Stomach (tissue), 19 donors: ENCODE measurements around the gene ZNF507. TPM values are rescaled to one million over a fixed set of nuclear protein-coding genes. Genes with fewer than 3 reads are reported as not detected.

Experiments used
- DNase-seq, 2 donors: peaks; one replicate each; pipeline versions ENCODE4 v3.0.0 to v3.0.0-alpha.2; 2013 to 2019
- H3K27ac ChIP-seq, 5 donors: fragments of 200-600 bp in 4 of 5; sonication (generic) in 4 of 5; one replicate each; pipeline ENCODE4 v1.5.1; 2013 to 2019; ENCODE audit warnings: mild to moderate bottlenecking in 1 of 5, moderate library complexity in 1 of 5
- H3K27me3 ChIP-seq, 3 donors: fragments of 200-600 bp; sonication (generic); one replicate each; pipeline ENCODE4 v1.5.1; 2017 to 2019; ENCODE audit warnings: mixed run types in 1 of 3
- H3K36me3 ChIP-seq, 4 donors: fragments of 200-600 bp; sonication (generic); 1 replicate in 3 of 4; 2 replicates in 1 of 4; pipeline ENCODE4 v1.5.1; 2016 to 2019
- H3K4me1 ChIP-seq, 4 donors: fragments of 200-600 bp; sonication (generic); one replicate each; pipeline ENCODE4 v1.5.1; 2016 to 2019
- H3K4me3 ChIP-seq, 4 donors: fragments of 200-600 bp; sonication (generic) in 3 of 4; one replicate each; pipeline ENCODE4 v1.5.1; 2016 to 2019; ENCODE audit warnings: mild to moderate bottlenecking in 1 of 4
- H3K9me3 ChIP-seq, 4 donors: fragments of 200-600 bp; sonication (generic); one replicate each; pipeline ENCODE4 v1.5.1; 2016 to 2019
- CTCF ChIP-seq, 7 experiments: fragments of 450-650 bp in 4 of 7; fragments of 200-600 bp in 3 of 7; sonication (generic) in 3 of 7; IDR thresholded peaks; one replicate each; pipeline ENCODE4 v1.5.1; 2016 to 2019; ENCODE audit warnings: antibody characterized with exemption in 7 of 7, control low read depth in 2 of 7, mild to moderate bottlenecking in 1 of 7
- EP300 ChIP-seq: sonication (generic); formaldehyde crosslinking; IDR thresholded peaks from one replicate; pipeline ENCODE4 v1.6.1; 2017; ENCODE audit warnings: antibody characterized with exemption
- POLR2A ChIP-seq, 4 donors: fragments of 450-650 bp; IDR thresholded peaks; one replicate each; pipeline ENCODE4 v1.6.1; 2016; ENCODE audit warnings: antibody characterized with exemption in 4 of 4, control low read depth in 2 of 4, mild to moderate bottlenecking in 1 of 4, moderate library complexity in 1 of 4
- POLR2AphosphoS5 ChIP-seq, 3 donors: sonication (generic); formaldehyde crosslinking; IDR thresholded peaks; one replicate each; pipeline ENCODE4 v1.6.1; 2016; ENCODE audit warnings: antibody characterized with exemption in 3 of 3
- WGBS, 5 donors: extraction: QIAGEN DNeasy Blood & Tissue Kit in 3 of 5; methylation state at CpG; one replicate each; pipeline versions ENCODE4 v1.1.5 to v1.1.7; 2013 to 2018; 5-methylcytosine and 5-hydroxymethylcytosine counted together
- intact Hi-C: fragments of 100-400 bp; cut with DNase I; formaldehyde crosslinking; loops from one replicate; pipeline ENCODE4 v1.15.1; 2023; ENCODE audit warnings: low total_unique reads
- long read RNA-seq, 10 donors: transcript quantifications; one replicate each; lab custom pipeline, GENCODE V29; 2026
- polyA plus RNA-seq, 3 donors: library from polyadenylated mRNA; stranded (reverse); fragments of 200-250 nt; gene quantifications; one replicate each; pipeline ENCODE4 v1.2.3, GENCODE V29; 2013
- total RNA-seq, 5 donors: library from RNA; depleted of rRNA; stranded (reverse); fragments of >200 nt; gene quantifications; one replicate each; pipeline versions ENCODE4 v1.1.0 to v1.2.3, GENCODE V29; 2014 to 2016
- donor health status: healthy with polysubstance abuse.
- donor health status: Bipolar disorder and iron deficiency.
- donor health status: healthy.

The ZNF507 gene
- total RNA-seq (10 to 100 TPM; 14.0 to 76.5 (median 42.2) TPM), polyA plus RNA-seq (1 to 10 TPM; 2.8 to 5.0 (median 3.2) TPM)
- long read RNA-seq, donor 1, partial matches to known transcripts: 0 of 2 reads
- long read RNA-seq, donor 1, other reads (novel, unspliced or antisense): 0 of 2 reads
- long read RNA-seq, donor 2, partial matches to known transcripts: 6 of 8 reads
- long read RNA-seq, donor 2, other reads (novel, unspliced or antisense): 0 of 8 reads
- long read RNA-seq, donor 3, full-length matches to known transcripts: 1 of 1 reads
- long read RNA-seq, donor 3, partial matches to known transcripts: 0 of 1 reads
- long read RNA-seq, donor 3, other reads (novel, unspliced or antisense): 0 of 1 reads
- long read RNA-seq, donor 4: 0 reads
- long read RNA-seq, donor 5, full-length matches to known transcripts: 3 of 11 reads
- long read RNA-seq, donor 5, partial matches to known transcripts: 8 of 11 reads
- long read RNA-seq, donor 5, other reads (novel, unspliced or antisense): 0 of 11 reads
- long read RNA-seq, donor 6, full-length matches to known transcripts: 5 of 18 reads
- long read RNA-seq, donor 6, partial matches to known transcripts: 13 of 18 reads
- long read RNA-seq, donor 6, other reads (novel, unspliced or antisense): 0 of 18 reads
- long read RNA-seq, donor 7, partial matches to known transcripts: 5 of 6 reads
- long read RNA-seq, donor 7, other reads (novel, unspliced or antisense): 0 of 6 reads
- long read RNA-seq, donor 8, full-length matches to known transcripts: 3 of 3 reads
- long read RNA-seq, donor 8, partial matches to known transcripts: 0 of 3 reads
- long read RNA-seq, donor 8, other reads (novel, unspliced or antisense): 0 of 3 reads
- long read RNA-seq, donor 9: 0 reads
- long read RNA-seq, donor 10, full-length matches to known transcripts: 3 of 3 reads
- long read RNA-seq, donor 10, partial matches to known transcripts: 0 of 3 reads
- long read RNA-seq, donor 10, other reads (novel, unspliced or antisense): 0 of 3 reads

GRCh38 chr19:32345261-32346207 is at the start of gene ZNF507:
TSS of gene ZNF507 (plus strand) at chr19:32345610. CDS start at chr19:32352831, 7,221 bp downstream.
- Histone ChIP-seq H3K27ac (peak within 1 kb of the TSS; percentile 73 to 92 (median 81)), H3K4me1 (peaks cover 22 to 50% (median 34%) of the 10 kb centered on the region in 4 donors), H3K9me3 (no peaks in the 10 kb centered on the region), H3K4me3 (peak within 1 kb of the TSS; percentile 83 to 97 (median 90)), H3K27me3 (peaks cover 0 to 8% (median 0%) of the 10 kb centered on the region in 3 donors), H3K36me3 (peaks cover 0 to 25% (median 19%) of the 10 kb centered on the region in 4 donors)
- 3 to 6% (median 3%) methylated on average over 41 to 72 of the region's 72 CpGs for WGBS, 5 donors
- TF ChIP-seq POLR2A (IDR thresholded peaks at IDR 0.05) (no peak), EP300 (no peak), POLR2AphosphoS5 (IDR thresholded peaks at IDR 0.05) (peak in 2 of 3 donors; percentile 41 to 76), CTCF (IDR thresholded peaks at IDR 0.05) (no peak)
- intact Hi-C loops: no loop called here
- peak; percentile 85 to 94 for DNase-seq

- 90 to 100% (median 100%) methylated on average over 1 of the region's 1 CpG for WGBS, 5 donors
- Histone ChIP-seq H3K27ac (no peak overlapping the region), H3K4me1 (no peaks in the 10 kb centered on the region), H3K36me3 (no peaks in the 10 kb centered on the region), H3K9me3 (peaks cover 0 to 10% (median 3%) of the 10 kb centered on the region in 4 donors), H3K4me3 (no peak overlapping the region), H3K27me3 (no peaks in the 10 kb centered on the region)
- TF ChIP-seq POLR2AphosphoS5 (IDR thresholded peaks at IDR 0.05): no peak
- no peak for TF ChIP-seq CTCF (IDR thresholded peaks at IDR 0.05)
- no peak for TF ChIP-seq EP300
- TF ChIP-seq POLR2A (IDR thresholded peaks at IDR 0.05): no peak
- intact Hi-C loops: loop anchor here (10.0 kb wide), 1 partner anchor 268 kb away; no protein-coding TSS in a partner anchor
- DNase-seq: no peak
These were observed 48.7 kb upstream of the ZNF507 start for GRCh38 chr19:32296694-32297093.

GRCh38 chr19:32302778-32303177 is 42.6 kb upstream of the ZNF507 start:
- H3K4me1 ChIP-seq: no peaks in the 10 kb centered on the region

More at GRCh38 chr19:32302778-32303177, 42.6 kb upstream of the ZNF507 start:
- peaks cover 0 to 5% (median 0%) of the 10 kb centered on the region in 3 donors for H3K27me3 ChIP-seq
- intact Hi-C loops: no loop called here
- TF ChIP-seq CTCF (IDR thresholded peaks at IDR 0.05) (no peak), POLR2A (IDR thresholded peaks at IDR 0.05) (no peak), EP300 (no peak), POLR2AphosphoS5 (IDR thresholded peaks at IDR 0.05) (no peak)
- no peak overlapping the region for H3K4me3 ChIP-seq
- no peak for DNase-seq
- no peak overlapping the region for H3K27ac ChIP-seq
- no peaks in the 10 kb centered on the region for H3K36me3 ChIP-seq
- peaks cover 0 to 34% (median 21%) of the 10 kb centered on the region in 4 donors for H3K9me3 ChIP-seq
